Chondrocyte (in vitro differentiated cells): ENCODE data around the gene CPLX3. TPM values are rescaled to one million over a fixed set of nuclear protein-coding genes. Genes with fewer than 3 reads are reported as not detected.

Experiments used
- DNase-seq: peaks from one replicate; pipeline ENCODE4 v3.0.0; 2021; ENCODE audit warnings: mixed read lengths, low spot score
- H3K27ac Mint-ChIP-seq: one replicate; pipeline ENCODE4 v1.8.0; 2021; ENCODE audit warnings: mild to moderate bottlenecking, moderate library complexity, mixed read lengths; ENCODE audit not compliant: unreplicated experiment
- H3K27me3 Mint-ChIP-seq: 2 replicates; pipeline ENCODE4 v1.8.0; 2021; ENCODE audit warnings: low read depth, mixed read lengths
- H3K36me3 Mint-ChIP-seq: 2 replicates; pipeline ENCODE4 v1.8.0; 2021; ENCODE audit warnings: low read depth, mixed read lengths
- H3K4me1 Mint-ChIP-seq: 2 replicates; pipeline ENCODE4 v1.8.0; 2021; ENCODE audit warnings: low read depth, mild to moderate bottlenecking, mixed read lengths
- H3K4me3 Mint-ChIP-seq: one replicate; pipeline ENCODE4 v1.8.0; 2021; ENCODE audit warnings: mild to moderate bottlenecking, moderate library complexity, mixed read lengths; ENCODE audit not compliant: unreplicated experiment
- H3K9me3 Mint-ChIP-seq: 2 replicates; pipeline ENCODE4 v1.8.0; 2021; ENCODE audit warnings: low read depth, mixed read lengths
- CTCF ChIP-seq: fragments of 200-600 bp; sonication (generic); IDR thresholded peaks from 2 replicates; pipeline ENCODE4 v1.5.0; 2021; ENCODE audit warnings: antibody characterized with exemption, mild to moderate bottlenecking, moderate library complexity
- total RNA-seq: library from RNA; stranded (reverse); gene quantifications from 3 replicates; pipeline ENCODE4 v1.2.1, GENCODE V29; 2021

CPLX3 gene
- total RNA-seq, 1 donor from 2014 or later: not detected

- no peaks in the 10 kb centered on the region for H3K27me3 Mint-ChIP-seq
- H3K4me1 Mint-ChIP-seq: peaks cover 80% of the 10 kb centered on the region
- TF ChIP-seq CTCF: no peak
- DNase-seq: no peak
- peaks cover 2% of the 10 kb centered on the region for H3K36me3 Mint-ChIP-seq
- H3K4me3 Mint-ChIP-seq: no peak overlapping the region
- no peaks in the 10 kb centered on the region for H3K9me3 Mint-ChIP-seq
- peak overlapping the region; percentile 64 for H3K27ac Mint-ChIP-seq
Observed at GRCh38 chr15:74867466-74868038, 41.1 kb downstream of the CPLX3 start.

GRCh38 chr15:74868059-74868458 lies 41.6 kb downstream of the CPLX3 start:
- Mint-ChIP-seq H3K27me3 (no peaks in the 10 kb centered on the region), H3K27ac (peak overlapping the region; percentile 64), H3K9me3 (no peaks in the 10 kb centered on the region), H3K4me3 (no peak overlapping the region), H3K36me3 (peaks cover 2% of the 10 kb centered on the region), H3K4me1 (peaks cover 84% of the 10 kb centered on the region)
- no peak for TF ChIP-seq CTCF
- DNase-seq: no peak

GRCh38 chr15:74869372-74869725 lies 42.9 kb downstream of the CPLX3 start:
- no peak for DNase-seq
- no peak overlapping the region for H3K4me3 Mint-ChIP-seq

GRCh38 chr15:74869726-74870407 lies 43.4 kb downstream of the CPLX3 start:
- H3K27me3 Mint-ChIP-seq: no peaks in the 10 kb centered on the region
- H3K9me3 Mint-ChIP-seq: no peaks in the 10 kb centered on the region
- DNase-seq: no peak
- H3K27ac Mint-ChIP-seq: peak overlapping the region; percentile 96
- H3K36me3 Mint-ChIP-seq: no peaks in the 10 kb centered on the region
- peak overlapping the region; percentile 62 for H3K4me3 Mint-ChIP-seq
- peaks cover 73% of the 10 kb centered on the region for H3K4me1 Mint-ChIP-seq
- TF ChIP-seq CTCF: no peak

More at GRCh38 chr15:74869372-74869725, 42.9 kb downstream of the CPLX3 start:
- H3K27me3 Mint-ChIP-seq: no peaks in the 10 kb centered on the region
- TF ChIP-seq CTCF: no peak
- peak overlapping the region; percentile 96 for H3K27ac Mint-ChIP-seq
- H3K4me1 Mint-ChIP-seq: peaks cover 78% of the 10 kb centered on the region
- H3K36me3 Mint-ChIP-seq: peaks cover under 1% of the 10 kb centered on the region
- H3K9me3 Mint-ChIP-seq: no peaks in the 10 kb centered on the region

- Mint-ChIP-seq H3K27me3 (no peaks in the 10 kb centered on the region), H3K36me3 (no peaks in the 10 kb centered on the region), H3K27ac (peak overlapping the region; percentile 96), H3K4me3 (peak overlapping the region; percentile 62), H3K4me1 (peaks cover 69% of the 10 kb centered on the region), H3K9me3 (no peaks in the 10 kb centered on the region)
- no peak for TF ChIP-seq CTCF
- DNase-seq: no peak
Observed at GRCh38 chr15:74870436-74871215, 44.2 kb downstream of the CPLX3 start.
